Activated CD4-positive, alpha-beta T cell treated with anti-CD3 and anti-CD28 coated beads for 36 hours (primary cell): ENCODE results near the gene LAMB2. TPM values are rescaled to one million over a fixed set of nuclear protein-coding genes. Genes with fewer than 3 reads are reported as not detected.

Experiments used
- ATAC-seq: fragments of 200-7000 bp; cut with Tn5 transposase; one replicate; pipeline ENCODE4 v1.10.0; 2021; ENCODE audit warnings: mild to moderate bottlenecking, moderate library complexity
- CTCF ChIA-PET: fragments of 350-600 bp; sonication (Branson Sonifier 250); formaldehyde crosslinking; loops from one replicate; lab custom pipeline; 2021; ENCODE audit warnings: antibody characterized with exemption; lab: Charles Lee
- POLR2A ChIA-PET: fragments of 350-600 bp; sonication (Branson Sonifier 250); formaldehyde crosslinking; loops from one replicate; lab custom pipeline; 2021; ENCODE audit warnings: antibody characterized with exemption, inconsistent platforms; lab: Charles Lee
- DNase-seq: peaks from one replicate; pipeline ENCODE4 v3.0.0-alpha.2; 2020
- H3K27ac Mint-ChIP-seq: one replicate; pipeline ENCODE4 v1.8.0; 2021; ENCODE audit warnings: mixed read lengths
- H3K27me3 Mint-ChIP-seq: one replicate; pipeline ENCODE4 v1.8.0; 2021; ENCODE audit warnings: mixed read lengths
- H3K36me3 Mint-ChIP-seq: one replicate; pipeline ENCODE4 v1.8.0; 2021; ENCODE audit warnings: low read depth, mixed read lengths
- H3K4me1 Mint-ChIP-seq: one replicate; pipeline ENCODE4 v1.8.0; 2021; ENCODE audit warnings: mixed read lengths
- H3K4me3 Mint-ChIP-seq: one replicate; pipeline ENCODE4 v1.8.0; 2021; ENCODE audit warnings: mild to moderate bottlenecking, moderate library complexity, mixed read lengths
- H3K9me3 Mint-ChIP-seq: one replicate; pipeline ENCODE4 v1.8.0; 2021; ENCODE audit warnings: low read depth, mixed read lengths
- intact Hi-C, 2 experiments: fragments of 100-400 bp; cut with DNase I in 1 of 2; cut with micrococcal nuclease in 1 of 2; formaldehyde crosslinking; loops; one replicate each; pipeline versions ENCODE4 v1.14.2 to v1.15.1; 2022 to 2024; cut with DNase I, micrococcal nuclease
- total RNA-seq, 2 experiments: library from RNA; stranded (reverse); gene quantifications; one replicate each; pipeline ENCODE4 v1.2.3, GENCODE V29; 2021

LAMB2 gene
- under 1 TPM in 1 of 2 experiments, not detected in 1; 0.71 TPM for total RNA-seq

DNA sequence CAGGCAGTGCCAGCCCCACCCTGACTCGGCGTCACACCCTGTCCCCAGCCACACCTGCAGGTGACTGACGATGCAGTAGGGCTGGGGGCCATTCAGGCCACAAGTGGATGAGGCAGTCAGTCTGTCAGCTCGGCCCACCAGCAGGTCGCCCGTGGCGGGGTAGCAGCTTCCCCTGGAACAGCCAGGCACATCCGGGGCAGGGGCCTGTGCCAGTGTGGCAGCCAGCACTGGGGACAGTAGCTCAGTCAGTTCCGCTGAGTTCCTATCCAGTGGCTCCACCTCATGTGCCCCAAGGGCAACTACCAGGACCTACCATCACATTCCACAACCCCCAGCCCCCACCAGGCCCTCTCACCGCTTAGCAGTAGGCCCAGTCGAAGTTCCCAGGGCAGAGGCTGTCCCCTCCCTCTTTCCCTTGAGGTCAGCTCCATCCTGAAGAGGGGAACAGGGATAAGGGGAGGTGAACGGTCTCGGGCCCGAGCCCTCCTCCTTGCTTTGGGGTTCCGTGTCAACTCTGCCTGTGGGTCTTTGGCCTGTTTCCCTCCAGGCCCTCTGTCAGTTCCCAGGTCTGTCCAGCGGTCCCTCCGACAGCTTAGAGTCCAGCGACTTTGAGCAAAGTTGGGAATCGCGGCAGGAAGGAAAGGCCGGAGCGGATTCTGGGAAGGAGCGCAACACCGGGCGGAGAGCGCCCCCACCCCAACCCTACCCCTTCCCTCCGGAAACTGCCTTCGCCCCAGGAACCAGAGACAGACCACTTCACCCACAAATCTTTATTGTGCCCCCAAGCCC is at the start of gene LAMB2:
Gene LAMB2, minus strand, starts transcription at position 614 of the 789 bp plus-strand sequence. Its CDS starts 183 bp downstream, at position 431.
- DNase-seq = no peak
- Mint-ChIP-seq H3K27ac (no peak within 1 kb of the TSS), H3K36me3 (no peaks in the 10 kb centered on the region), H3K4me3 (no peak within 1 kb of the TSS), H3K9me3 (no peaks in the 10 kb centered on the region), H3K4me1 (peaks cover 6% of the 10 kb centered on the region), H3K27me3 (peaks cover 17% of the 10 kb centered on the region)
- intact Hi-C loops = no loop called here
- ChIA-PET POLR2A (no interaction called here), CTCF (interaction anchor here (0.5 to 1.2 kb wide), 4 partner anchors 27 to 134 kb away, joined by 3 to 4 read pairs (median 3); no protein-coding TSS in a partner anchor)
- ATAC-seq = peak; percentile 36

DNA sequence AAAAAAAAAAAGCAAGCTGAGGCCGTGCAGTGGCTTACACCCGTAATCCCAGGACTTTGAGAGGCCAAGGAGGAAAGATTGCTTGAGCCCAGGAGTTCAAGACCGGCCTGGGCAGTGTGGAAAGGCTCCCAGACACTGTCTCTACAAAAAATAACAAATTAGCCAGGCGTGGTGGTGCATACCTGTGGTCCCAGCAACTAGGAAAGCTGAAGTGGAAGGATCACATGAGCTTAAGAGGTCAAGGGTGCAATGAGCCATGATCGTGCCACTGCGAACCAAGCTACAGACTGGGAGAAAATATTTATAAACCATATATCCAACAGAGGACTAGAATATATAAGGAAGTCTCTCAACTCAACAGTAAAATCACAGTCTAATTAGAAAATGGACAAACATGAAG is 48.5 kb upstream of the LAMB2 start:
- Mint-ChIP-seq H3K27ac (no peak overlapping the region), H3K9me3 (no peaks in the 10 kb centered on the region), H3K4me1 (no peaks in the 10 kb centered on the region), H3K36me3 (no peaks in the 10 kb centered on the region), H3K4me3 (no peak overlapping the region), H3K27me3 (peaks cover 7% of the 10 kb centered on the region)
- CTCF ChIA-PET = interaction anchor here (1.4 to 1.6 kb wide), 2 partner anchors 10 to 13 kb away, joined by 5 to 6 read pairs; partner anchors contain the start of gene KLHDC8B
- DNase-seq (no peak), ATAC-seq (no peak)
- POLR2A ChIA-PET = interaction anchor here (0.5 kb wide), 1 partner anchor 9 kb away, joined by 8 read pairs; no protein-coding TSS in a partner anchor
- intact Hi-C loops = no loop called here

DNA sequence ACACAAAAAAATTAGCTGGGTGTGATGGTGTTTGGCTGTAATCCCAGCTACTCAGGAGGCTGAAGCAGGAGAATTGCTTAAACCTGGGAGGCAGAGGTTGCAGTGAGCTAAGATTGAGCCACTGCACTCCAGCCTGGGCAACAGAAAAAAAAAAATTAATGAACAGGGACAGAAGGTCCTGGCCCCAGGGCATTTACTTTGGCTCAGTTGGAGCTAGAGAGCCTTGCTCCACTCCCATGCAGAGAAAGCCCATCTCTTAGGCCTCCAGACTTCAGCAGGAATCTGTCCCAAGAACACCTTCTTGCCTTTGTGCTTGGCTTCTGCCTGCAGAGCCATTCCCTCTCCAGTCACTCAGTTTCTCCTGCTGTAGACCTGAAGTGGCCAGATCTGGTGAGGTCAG is 47.3 kb upstream of the LAMB2 start:
- POLR2A ChIA-PET = no interaction called here
- no peaks in the 10 kb centered on the region for H3K36me3 Mint-ChIP-seq
- CTCF ChIA-PET = interaction anchor here (0.6 to 1.6 kb wide), 4 partner anchors 9 to 15 kb away, joined by 3 to 6 read pairs (median 4); partner anchors contain the start of gene KLHDC8B
- no peak overlapping the region for H3K27ac Mint-ChIP-seq
- H3K4me1 Mint-ChIP-seq = no peaks in the 10 kb centered on the region
- ATAC-seq = no peak
- H3K27me3 Mint-ChIP-seq = peaks cover 7% of the 10 kb centered on the region
- no peaks in the 10 kb centered on the region for H3K9me3 Mint-ChIP-seq
- intact Hi-C loops = no loop called here
- no peak for DNase-seq
- H3K4me3 Mint-ChIP-seq = no peak overlapping the region

DNA sequence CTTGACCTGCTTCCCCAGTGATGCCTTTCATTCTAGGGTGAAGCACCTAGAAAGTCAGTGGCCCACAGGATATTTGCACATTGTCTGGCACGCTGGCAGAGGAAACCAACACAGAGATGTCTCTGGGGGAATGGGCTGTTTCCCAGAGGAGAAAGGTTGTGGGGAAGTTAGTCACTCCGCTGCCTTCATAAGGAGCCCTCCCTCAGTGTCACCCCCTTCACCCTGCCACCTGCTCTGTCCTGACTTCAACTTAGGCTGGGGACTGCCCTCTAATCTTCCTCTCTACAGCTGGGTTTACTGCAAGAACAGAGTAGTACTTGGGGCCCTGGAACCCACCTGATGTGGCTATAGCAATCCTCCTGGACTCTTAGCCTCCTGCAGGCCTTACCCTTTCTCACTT is 44.2 kb upstream of the LAMB2 start:
- ChIA-PET POLR2A (no interaction called here), CTCF (interaction anchor here (0.6 kb wide), 1 partner anchor 154 kb away, joined by 3 read pairs; no protein-coding TSS in a partner anchor)
- peaks cover under 1% of the 10 kb centered on the region for H3K4me1 Mint-ChIP-seq
- intact Hi-C loops = no loop called here
- ATAC-seq (no peak), DNase-seq (no peak)
- no peak overlapping the region for H3K27ac Mint-ChIP-seq
- no peak overlapping the region for H3K4me3 Mint-ChIP-seq
- peaks cover 7% of the 10 kb centered on the region for H3K27me3 Mint-ChIP-seq
- H3K36me3 Mint-ChIP-seq = no peaks in the 10 kb centered on the region
- H3K9me3 Mint-ChIP-seq = no peaks in the 10 kb centered on the region

DNA sequence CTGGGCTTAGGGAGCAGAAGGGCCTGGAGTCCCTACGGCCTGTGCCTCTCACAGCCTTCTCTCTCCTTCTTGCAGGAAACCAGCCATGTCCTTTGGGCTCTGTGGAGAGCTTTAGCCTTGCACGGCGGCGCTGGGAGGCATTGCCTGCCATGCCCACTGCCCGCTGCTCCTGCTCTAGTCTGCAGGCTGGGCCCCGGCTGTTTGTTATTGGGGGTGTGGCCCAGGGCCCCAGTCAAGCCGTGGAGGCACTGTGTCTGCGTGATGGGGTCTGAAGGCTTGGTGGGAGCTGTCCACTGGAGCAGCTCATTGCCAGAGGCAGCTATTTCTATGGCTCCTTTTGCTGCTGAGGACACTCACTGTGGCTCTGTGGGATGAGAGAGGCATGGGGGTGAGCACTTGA is 42.7 kb upstream of the LAMB2 start:
- no peak overlapping the region for H3K4me3 Mint-ChIP-seq
- H3K27me3 Mint-ChIP-seq = peaks cover 5% of the 10 kb centered on the region
- intact Hi-C loops = no loop called here
- H3K9me3 Mint-ChIP-seq = no peaks in the 10 kb centered on the region
- no peaks in the 10 kb centered on the region for H3K36me3 Mint-ChIP-seq
- DNase-seq (no peak), ATAC-seq (no peak)
- H3K27ac Mint-ChIP-seq = no peak overlapping the region
- ChIA-PET POLR2A (no interaction called here), CTCF (interaction anchor here (0.5 to 0.6 kb wide), 2 partner anchors 75 to 233 kb away, joined by 3 read pairs; no protein-coding TSS in a partner anchor)
- H3K4me1 Mint-ChIP-seq = peaks cover 9% of the 10 kb centered on the region

DNA sequence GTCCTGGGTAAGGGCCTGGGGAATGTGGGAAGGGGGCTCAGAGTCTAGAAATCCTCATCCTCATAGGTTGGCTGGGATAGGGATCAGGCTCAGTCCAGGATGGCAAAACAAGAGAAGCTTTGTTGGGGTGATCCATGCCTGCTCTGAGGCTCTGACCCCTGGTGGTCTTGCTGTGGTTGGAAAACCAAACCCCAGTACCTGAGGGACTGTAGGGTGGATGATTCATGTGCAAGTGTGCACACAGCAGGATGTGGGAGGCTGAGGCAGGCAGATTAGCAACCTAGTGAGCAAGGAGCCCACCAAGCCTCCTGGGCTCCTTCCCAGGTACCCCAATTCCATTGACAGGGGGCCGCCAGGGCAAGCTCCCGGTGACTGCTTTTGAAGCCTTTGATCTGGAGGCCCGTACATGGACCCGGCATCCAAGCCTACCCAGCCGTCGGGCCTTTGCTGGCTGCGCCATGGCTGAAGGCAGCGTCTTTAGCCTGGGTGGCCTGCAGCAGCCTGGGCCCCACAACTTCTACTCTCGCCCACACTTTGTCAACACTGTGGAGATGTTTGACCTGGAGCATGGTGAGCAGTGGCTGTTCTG is 41.6 kb upstream of the LAMB2 start:
- Mint-ChIP-seq H3K27me3 (peaks cover 3% of the 10 kb centered on the region), H3K9me3 (no peaks in the 10 kb centered on the region), H3K4me1 (peaks cover 11% of the 10 kb centered on the region), H3K27ac (no peak overlapping the region), H3K36me3 (no peaks in the 10 kb centered on the region), H3K4me3 (no peak overlapping the region)
- intact Hi-C loops = no loop called here
- no peak for ATAC-seq
- POLR2A ChIA-PET = no interaction called here
- DNase-seq = no peak
- CTCF ChIA-PET = interaction anchor here (0.7 to 1.7 kb wide), 3 partner anchors 10 to 1152 kb away, joined by 3 to 4 read pairs (median 4); no protein-coding TSS in a partner anchor

DNA sequence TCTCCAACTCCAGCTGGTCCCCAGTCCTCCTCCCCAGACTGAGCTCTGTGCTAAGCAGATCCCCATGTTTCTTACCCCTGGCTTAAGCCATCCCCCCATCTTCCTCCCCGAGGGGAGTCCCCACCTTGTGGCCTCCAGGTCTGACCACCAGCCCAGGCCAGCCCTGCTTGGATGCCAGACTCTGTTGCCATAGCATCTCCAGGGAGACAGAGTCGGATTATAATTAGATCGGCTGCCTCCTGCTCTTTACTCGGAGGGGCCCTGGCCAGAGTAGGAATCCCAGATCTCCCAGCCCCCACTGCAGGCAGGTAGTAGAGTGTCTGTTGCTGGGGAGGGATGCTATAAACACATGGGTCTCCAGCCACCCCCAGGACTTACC is 40.9 kb upstream of the LAMB2 start:
- Mint-ChIP-seq H3K9me3 (no peaks in the 10 kb centered on the region), H3K4me1 (peaks cover 11% of the 10 kb centered on the region), H3K27me3 (no peaks in the 10 kb centered on the region), H3K27ac (no peak overlapping the region), H3K36me3 (no peaks in the 10 kb centered on the region), H3K4me3 (no peak overlapping the region)
- ATAC-seq (no peak), DNase-seq (no peak)
- ChIA-PET CTCF (interaction anchor here (0.5 to 1.7 kb wide), 2 partner anchors 9 to 349 kb away, joined by 3 to 4 read pairs; no protein-coding TSS in a partner anchor), POLR2A (no interaction called here)
- intact Hi-C loops = no loop called here

DNA sequence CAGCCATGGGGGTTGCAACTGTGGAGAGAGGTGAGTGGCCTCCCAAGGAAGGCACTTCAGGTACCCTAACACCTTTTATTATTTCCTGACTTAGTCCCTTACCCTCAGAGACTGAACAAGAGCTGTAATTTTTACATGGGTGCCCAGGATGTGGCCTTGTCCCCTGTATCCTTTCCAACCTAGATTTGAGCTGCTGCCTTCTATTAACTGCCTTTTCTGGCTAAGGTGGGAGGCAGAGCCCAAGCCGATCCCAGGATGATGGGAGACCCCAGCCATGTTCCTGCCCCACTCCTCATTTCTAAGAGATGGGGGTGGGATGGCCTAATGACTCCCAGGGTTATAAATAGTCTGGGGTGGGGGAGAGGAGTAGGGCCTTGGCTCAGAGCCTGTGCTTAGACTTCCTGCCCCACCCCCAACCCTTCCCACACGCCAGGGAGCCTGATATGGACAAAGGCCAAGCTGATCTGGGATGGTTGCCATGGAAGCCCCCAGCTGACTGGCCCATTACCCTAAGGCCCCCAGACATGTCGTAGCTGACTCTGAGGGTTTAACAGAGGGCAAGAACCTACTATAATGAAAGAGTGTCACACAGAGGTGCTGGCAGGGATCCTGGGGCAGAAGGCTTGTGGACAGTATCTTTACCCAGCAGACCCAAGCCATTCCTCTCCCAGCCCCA is 40.4 kb upstream of the LAMB2 start:
- H3K36me3 Mint-ChIP-seq = no peaks in the 10 kb centered on the region
- no peaks in the 10 kb centered on the region for H3K9me3 Mint-ChIP-seq
- ChIA-PET CTCF (interaction anchor here (0.5 to 1.7 kb wide), 4 partner anchors 9 to 348 kb away, joined by 3 to 4 read pairs (median 3); no protein-coding TSS in a partner anchor), POLR2A (no interaction called here)
- DNase-seq (no peak), ATAC-seq (no peak)
- H3K27me3 Mint-ChIP-seq = no peaks in the 10 kb centered on the region
- intact Hi-C loops = no loop called here
- H3K27ac Mint-ChIP-seq = no peak overlapping the region
- H3K4me1 Mint-ChIP-seq = peaks cover 11% of the 10 kb centered on the region
- no peak overlapping the region for H3K4me3 Mint-ChIP-seq

DNA sequence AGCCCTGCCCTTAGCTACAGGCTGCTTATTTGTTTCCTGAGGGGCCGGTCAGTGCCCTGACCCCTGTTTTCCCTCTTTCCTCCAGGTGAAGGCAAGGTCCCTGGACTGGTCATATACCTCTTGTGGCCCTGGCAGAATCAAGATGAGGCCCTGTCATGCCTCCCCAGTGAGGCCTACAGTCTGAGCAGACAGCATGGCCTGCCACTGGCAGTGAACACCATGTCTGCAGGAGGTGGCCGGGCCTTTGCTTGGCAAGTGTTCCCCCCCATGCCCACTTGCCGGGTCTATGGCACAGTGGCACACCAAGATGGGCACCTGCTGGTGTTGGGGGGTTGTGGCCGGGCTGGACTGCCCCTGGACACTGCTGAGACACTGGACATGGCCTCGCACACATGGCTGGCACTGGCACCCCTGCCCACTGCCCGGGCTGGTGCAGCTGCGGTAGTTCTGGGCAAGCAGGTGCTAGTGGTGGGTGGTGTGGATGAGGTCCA is 39.7 kb upstream of the LAMB2 start:
- ChIA-PET CTCF (interaction anchor here (0.7 to 1.3 kb wide), 2 partner anchors 277 to 291 kb away, joined by 3 read pairs; no protein-coding TSS in a partner anchor), POLR2A (no interaction called here)
- H3K4me3 Mint-ChIP-seq = no peak overlapping the region
- H3K4me1 Mint-ChIP-seq = peaks cover 11% of the 10 kb centered on the region
- DNase-seq = no peak
- H3K27me3 Mint-ChIP-seq = no peaks in the 10 kb centered on the region
- no peak overlapping the region for H3K27ac Mint-ChIP-seq
- intact Hi-C loops = no loop called here
- ATAC-seq = no peak
- no peaks in the 10 kb centered on the region for H3K36me3 Mint-ChIP-seq
- H3K9me3 Mint-ChIP-seq = no peaks in the 10 kb centered on the region

DNA sequence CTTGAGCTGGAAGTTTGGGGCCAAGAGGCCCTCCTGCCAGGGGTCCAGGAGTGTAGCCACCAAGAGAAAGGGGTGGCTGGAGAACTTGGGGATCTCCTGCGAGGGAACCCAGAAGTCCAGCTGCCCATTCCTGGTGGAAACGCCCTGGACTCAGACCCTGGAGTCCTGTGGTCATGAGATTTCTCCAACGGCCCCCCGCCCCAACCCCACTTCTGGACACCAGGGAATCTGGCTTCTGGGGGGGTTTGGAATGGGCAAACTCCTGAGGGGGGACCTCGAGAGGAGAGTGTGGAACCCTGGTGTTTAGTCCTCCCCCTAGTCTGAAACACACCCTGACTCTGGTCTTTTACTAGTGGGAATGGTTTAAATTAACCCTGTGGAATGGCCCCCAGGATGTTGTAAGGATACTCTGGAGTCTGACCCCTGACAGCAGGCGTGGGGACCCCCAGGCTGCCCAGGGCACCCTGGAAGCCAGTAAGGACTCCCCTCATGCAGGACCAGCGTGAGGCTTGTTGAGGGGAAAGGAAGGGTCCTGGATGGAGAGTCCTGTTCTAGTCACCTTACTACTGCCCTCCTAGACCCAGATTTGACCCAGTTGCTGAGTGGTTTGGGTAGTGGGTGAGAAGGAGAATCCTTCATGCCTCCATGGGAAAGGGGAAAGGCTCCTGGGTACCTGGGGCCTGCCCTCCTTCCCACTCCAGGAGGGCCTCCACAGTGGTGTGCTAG is 39.1 kb upstream of the LAMB2 start:
- POLR2A ChIA-PET = no interaction called here
- Mint-ChIP-seq H3K36me3 (no peaks in the 10 kb centered on the region), H3K27me3 (no peaks in the 10 kb centered on the region), H3K4me3 (peak overlapping the region; percentile 19), H3K4me1 (peaks cover 11% of the 10 kb centered on the region), H3K9me3 (no peaks in the 10 kb centered on the region), H3K27ac (no peak overlapping the region)
- DNase-seq (no peak), ATAC-seq (no peak)
- CTCF ChIA-PET = interaction anchor here (0.7 to 2.5 kb wide), 9 partner anchors 9 to 752 kb away, joined by 3 to 12 read pairs (median 4); partner anchors contain the start of gene WDR6
- intact Hi-C loops = loop anchor here (1.0 kb wide), 4 partner anchors 105 to 298 kb away; partner anchors contain the start of genes C3orf62 (in 1 of the 2), DAG1 (in 1 of the 2) and USP4 (in 1 of the 2)
